ENCODE data around the gene IGF1R.

Gene IGF1R

DNA sequence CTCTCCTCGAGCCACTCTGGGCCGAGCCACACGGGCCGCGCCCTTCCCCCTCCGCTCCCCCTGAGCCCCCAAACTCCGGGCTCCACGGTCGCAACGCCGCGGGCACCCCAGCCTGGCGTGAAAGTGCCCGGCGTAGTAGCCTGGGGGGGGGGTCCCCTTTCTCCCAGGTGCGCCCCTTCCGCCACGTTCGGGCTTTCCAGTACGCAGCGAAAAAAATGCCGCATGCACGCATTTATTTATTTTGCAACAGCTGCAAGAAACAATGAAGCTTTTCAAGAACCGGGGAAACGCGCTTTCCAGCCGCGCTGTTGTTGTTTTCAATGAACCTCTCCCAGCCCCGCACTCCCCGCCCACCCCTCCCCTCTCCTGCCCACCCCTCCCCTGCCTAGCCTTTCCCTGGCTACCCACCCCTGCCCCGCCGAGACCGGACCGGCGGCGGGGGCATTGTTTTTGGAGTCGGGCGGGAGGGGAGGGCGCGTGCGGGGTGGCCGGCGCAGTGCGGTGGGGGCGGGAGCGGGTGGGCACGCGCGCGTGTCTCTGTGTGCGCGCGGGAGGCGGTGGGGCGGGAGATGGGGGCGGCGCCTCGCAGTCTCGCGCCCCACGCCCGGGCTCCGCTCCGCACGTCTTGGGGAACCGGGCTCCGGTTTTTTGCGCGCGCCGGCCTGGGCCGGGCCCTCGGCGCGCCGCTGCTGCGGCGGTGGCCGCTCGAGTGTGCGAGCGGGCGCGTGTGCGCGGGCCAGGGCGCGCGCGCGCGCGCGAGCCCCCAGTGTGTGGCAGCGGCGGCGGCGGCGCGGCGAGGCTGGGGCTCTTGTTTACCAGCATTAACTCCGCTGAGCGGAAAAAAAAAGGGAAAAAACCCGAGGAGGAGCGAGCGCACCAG, at the start of gene IGF1R:
TSS of gene IGF1R (plus strand) at position 766 of the 880 bp plus-strand sequence. CDS start 1,043 bp downstream, outside the sequence.
- peaks cover 4 to 33% (median 24%) of the 10 kb centered on the region in 5 donors for H3K27me3 ChIP-seq (ENCODE audit: control insufficient read depth in 5 of 5, insufficient read depth in 4 of 5, low read length in 5 of 5)

DNA sequence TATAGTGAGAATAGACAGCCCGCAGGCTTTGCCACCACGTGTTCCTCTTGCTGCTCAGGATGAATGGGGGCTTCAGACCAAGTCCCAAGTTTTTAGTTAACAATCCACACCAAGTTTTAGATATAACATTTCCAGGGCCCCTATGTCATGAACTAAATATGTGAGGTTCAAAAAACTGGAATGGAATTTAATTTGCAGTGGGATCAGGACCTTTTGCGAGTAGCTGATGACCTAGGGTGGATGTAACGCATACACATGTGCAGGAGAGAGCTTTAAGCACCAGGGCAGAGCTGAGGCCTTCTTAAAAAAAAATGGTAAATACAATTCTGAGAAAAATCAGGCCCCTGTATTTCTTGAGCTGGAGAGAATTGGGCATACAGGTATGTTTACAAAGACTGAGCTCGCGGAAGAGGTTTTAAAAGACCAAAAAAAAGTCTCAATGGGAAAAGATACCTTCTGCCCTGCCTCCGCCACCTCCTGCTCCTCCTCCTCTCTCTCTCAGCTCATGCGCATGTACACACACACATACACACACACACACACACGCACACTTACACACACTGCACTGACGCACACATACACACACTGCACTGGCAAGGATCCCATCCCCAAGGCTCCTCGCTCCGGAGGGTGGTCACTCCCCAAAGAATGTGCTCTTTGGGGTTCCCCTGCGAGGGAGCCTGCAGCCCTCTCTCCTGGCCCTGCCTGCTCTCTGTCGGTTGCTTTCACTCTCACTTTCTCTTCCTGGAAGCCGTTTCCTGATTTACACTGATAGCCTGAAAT, 48.2 kb upstream of the IGF1R start:
- no peaks in the 10 kb centered on the region for H3K36me3 ChIP-seq (ENCODE audit: control insufficient read depth in 5 of 5, insufficient read depth in 5 of 5, low read length in 5 of 5)
- H3K9me3 ChIP-seq (ENCODE audit: control insufficient read depth in 5 of 5, low read length in 5 of 5), result no peaks in the 10 kb centered on the region
- no peak overlapping the region for H3K27ac ChIP-seq (ENCODE audit: low read depth, low read length)
- peaks cover 4 to 11% (median 6%) of the 10 kb centered on the region in 5 donors for H3K27me3 ChIP-seq (ENCODE audit: control insufficient read depth in 5 of 5, insufficient read depth in 4 of 5, low read length in 5 of 5)
- peak overlapping the region; percentile 69 to 94 (median 81) for H3K4me3 ChIP-seq (ENCODE audit: low read depth in 1 of 5, low read length in 5 of 5)
- H3K4me1 ChIP-seq (ENCODE audit: control insufficient read depth in 5 of 5, insufficient read depth in 5 of 5, low read length in 5 of 5), result peaks cover 0 to 9% (median 7%) of the 10 kb centered on the region in 5 donors
- peak overlapping the region in 4 of 5 donors; percentile 29 to 71 (median 39) for H3K9ac ChIP-seq (ENCODE audit: low read length in 5 of 5)

More for the DNA sequence above, at the start of gene IGF1R:
- no peaks in the 10 kb centered on the region for H3K9me3 ChIP-seq (ENCODE audit: control insufficient read depth in 5 of 5, low read length in 5 of 5)
- H3K27ac ChIP-seq (ENCODE audit: low read depth, low read length), result no peak within 1 kb of the TSS
- no peaks in the 10 kb centered on the region for H3K36me3 ChIP-seq (ENCODE audit: control insufficient read depth in 5 of 5, insufficient read depth in 5 of 5, low read length in 5 of 5)
- peak within 1 kb of the TSS; percentile 68 to 80 (median 76) for H3K4me3 ChIP-seq (ENCODE audit: low read depth in 1 of 5, low read length in 5 of 5)
- H3K4me1 ChIP-seq (ENCODE audit: control insufficient read depth in 5 of 5, insufficient read depth in 5 of 5, low read length in 5 of 5), result peaks cover 0 to 32% (median 28%) of the 10 kb centered on the region in 5 donors
- H3K9ac ChIP-seq (ENCODE audit: low read length in 5 of 5), result peak within 1 kb of the TSS in 4 of 5 donors; percentile 40 to 77 (median 52)

DNA sequence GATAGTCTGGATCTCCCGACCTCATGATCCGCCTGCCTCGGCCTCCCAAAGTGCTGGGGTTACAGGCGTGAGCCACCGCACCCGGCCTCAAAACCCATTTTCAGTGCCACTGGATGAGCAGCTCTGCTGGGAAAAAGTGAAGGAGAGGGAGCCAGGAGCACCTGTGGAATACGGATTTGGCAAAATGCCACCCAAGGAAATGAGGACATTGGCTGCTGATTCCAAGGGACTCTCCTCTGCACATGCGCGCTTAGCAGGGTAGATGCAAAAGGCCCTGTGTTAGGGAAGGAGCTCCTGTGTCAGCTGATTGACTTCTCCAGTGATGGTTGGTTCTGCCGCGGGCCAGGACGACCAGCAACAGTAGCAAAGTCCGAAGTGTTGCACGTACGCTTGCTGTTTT, 43.4 kb upstream of the IGF1R start:
- no peaks in the 10 kb centered on the region for H3K9me3 ChIP-seq (ENCODE audit: control insufficient read depth in 5 of 5, low read length in 5 of 5)

DNA sequence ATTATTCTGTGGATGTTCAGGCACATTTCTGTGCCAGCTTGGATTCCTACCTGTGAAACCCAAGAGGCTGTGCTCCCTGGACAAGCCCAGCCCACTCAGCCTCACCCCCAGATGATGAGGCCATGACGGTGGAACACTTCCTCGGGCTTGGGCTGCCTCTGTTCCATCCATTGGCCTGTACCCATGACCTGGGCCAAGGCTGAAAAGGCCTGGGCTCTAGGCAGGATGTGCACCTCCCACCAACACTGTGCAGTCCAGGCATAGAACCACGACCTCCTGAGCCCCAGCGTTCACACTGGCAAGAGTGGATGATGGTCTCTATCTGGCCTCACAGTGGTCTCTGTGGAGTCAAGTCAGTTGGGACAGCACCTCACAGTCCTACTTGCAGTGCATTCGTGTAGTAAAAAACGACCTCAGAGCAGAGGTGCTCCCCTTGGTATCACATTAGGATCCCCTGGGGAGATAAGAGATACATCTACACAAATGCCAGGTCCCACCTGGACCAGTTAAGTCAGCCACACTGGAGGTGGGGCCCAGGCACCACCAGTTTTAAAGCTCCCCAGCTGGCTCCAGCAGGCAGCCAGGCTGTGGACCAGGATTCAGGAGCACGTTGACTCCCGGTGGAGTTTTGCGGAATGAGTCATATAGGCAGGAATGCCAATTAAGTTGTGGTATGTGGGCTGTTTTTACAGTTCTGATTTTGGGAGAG, 39.0 kb upstream of the IGF1R start:
- no peak overlapping the region for H3K9ac ChIP-seq (ENCODE audit: low read length in 5 of 5)
- no peaks in the 10 kb centered on the region for H3K36me3 ChIP-seq (ENCODE audit: control insufficient read depth in 5 of 5, insufficient read depth in 5 of 5, low read length in 5 of 5)
- no peaks in the 10 kb centered on the region for H3K9me3 ChIP-seq (ENCODE audit: control insufficient read depth in 5 of 5, low read length in 5 of 5)
- H3K4me3 ChIP-seq (ENCODE audit: low read depth in 1 of 5, low read length in 5 of 5), result no peak overlapping the region
- H3K27ac ChIP-seq (ENCODE audit: low read depth, low read length), result no peak overlapping the region
- no peaks in the 10 kb centered on the region for H3K4me1 ChIP-seq (ENCODE audit: control insufficient read depth in 5 of 5, insufficient read depth in 5 of 5, low read length in 5 of 5)
- H3K27me3 ChIP-seq (ENCODE audit: control insufficient read depth in 5 of 5, insufficient read depth in 4 of 5, low read length in 5 of 5), result peaks cover 0 to 5% (median 3%) of the 10 kb centered on the region in 5 donors

More for the DNA sequence above, 43.4 kb upstream of the IGF1R start:
- peaks cover 0 to 5% (median 3%) of the 10 kb centered on the region in 5 donors for H3K27me3 ChIP-seq (ENCODE audit: control insufficient read depth in 5 of 5, insufficient read depth in 4 of 5, low read length in 5 of 5)
- H3K27ac ChIP-seq (ENCODE audit: low read depth, low read length), result no peak overlapping the region
- H3K4me3 ChIP-seq (ENCODE audit: low read depth in 1 of 5, low read length in 5 of 5), result no peak overlapping the region
- no peaks in the 10 kb centered on the region for H3K36me3 ChIP-seq (ENCODE audit: control insufficient read depth in 5 of 5, insufficient read depth in 5 of 5, low read length in 5 of 5)
- H3K9ac ChIP-seq (ENCODE audit: low read length in 5 of 5), result no peak overlapping the region
- H3K4me1 ChIP-seq (ENCODE audit: control insufficient read depth in 5 of 5, insufficient read depth in 5 of 5, low read length in 5 of 5), result peaks cover 0 to 8% (median 6%) of the 10 kb centered on the region in 5 donors

DNA sequence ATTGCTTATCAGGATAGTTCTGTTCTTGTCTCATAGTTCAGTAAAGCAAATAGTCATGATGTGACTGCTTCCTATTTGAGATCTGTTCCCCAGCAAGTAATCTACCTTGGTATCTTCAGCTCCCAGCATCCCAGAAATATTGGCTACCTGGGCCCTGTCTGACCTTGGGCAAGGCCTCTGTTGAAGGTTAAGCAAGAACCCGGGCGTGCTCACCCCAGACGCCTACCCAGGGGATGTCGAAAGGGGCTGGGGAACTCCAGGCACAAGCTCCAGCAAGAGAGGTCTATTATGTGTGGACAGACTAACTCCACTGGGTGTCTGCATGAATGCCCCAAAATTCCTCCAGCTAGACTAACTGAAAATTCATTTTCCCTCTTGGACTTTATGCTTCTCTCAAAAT, 37.3 kb upstream of the IGF1R start:
- Histone ChIP-seq H3K27ac (ENCODE audit: low read depth, low read length) (no peak overlapping the region), H3K4me1 (ENCODE audit: control insufficient read depth in 5 of 5, insufficient read depth in 5 of 5, low read length in 5 of 5) (no peaks in the 10 kb centered on the region)

DNA sequence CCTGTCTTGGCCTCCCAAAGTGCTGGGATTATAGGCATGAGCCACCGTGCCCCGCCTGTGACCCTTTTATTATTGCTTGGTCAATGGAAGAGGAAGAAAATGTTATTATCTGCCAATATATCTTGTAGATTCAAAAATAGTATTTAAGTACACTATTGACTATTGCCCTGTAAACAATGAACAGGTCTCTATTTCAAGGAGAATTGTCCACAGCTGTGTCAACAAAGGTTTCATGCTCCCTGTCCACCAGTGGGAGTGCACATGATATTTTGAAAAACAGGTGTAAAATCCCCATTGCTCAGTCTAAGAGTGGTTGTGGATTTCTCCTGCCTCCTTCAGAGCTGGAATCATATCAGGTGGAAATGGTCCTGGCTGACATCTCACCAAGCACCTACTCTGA, 36.5 kb upstream of the IGF1R start:
- Histone ChIP-seq H3K9ac (ENCODE audit: low read length in 5 of 5) (no peak overlapping the region), H3K36me3 (ENCODE audit: control insufficient read depth in 5 of 5, insufficient read depth in 5 of 5, low read length in 5 of 5) (no peaks in the 10 kb centered on the region), H3K4me3 (ENCODE audit: low read depth in 1 of 5, low read length in 5 of 5) (no peak overlapping the region), H3K27me3 (ENCODE audit: control insufficient read depth in 5 of 5, insufficient read depth in 4 of 5, low read length in 5 of 5) (peaks cover 0 to 13% (median 5%) of the 10 kb centered on the region in 5 donors), H3K4me1 (ENCODE audit: control insufficient read depth in 5 of 5, insufficient read depth in 5 of 5, low read length in 5 of 5) (no peaks in the 10 kb centered on the region), H3K9me3 (ENCODE audit: control insufficient read depth in 5 of 5, low read length in 5 of 5) (no peaks in the 10 kb centered on the region), H3K27ac (ENCODE audit: low read depth, low read length) (no peak overlapping the region)

More for the DNA sequence above, 37.3 kb upstream of the IGF1R start:
- H3K36me3 ChIP-seq (ENCODE audit: control insufficient read depth in 5 of 5, insufficient read depth in 5 of 5, low read length in 5 of 5), result no peaks in the 10 kb centered on the region
- H3K9ac ChIP-seq (ENCODE audit: low read length in 5 of 5), result no peak overlapping the region
- no peak overlapping the region for H3K4me3 ChIP-seq (ENCODE audit: low read depth in 1 of 5, low read length in 5 of 5)
- H3K27me3 ChIP-seq (ENCODE audit: control insufficient read depth in 5 of 5, insufficient read depth in 4 of 5, low read length in 5 of 5), result peaks cover 0 to 5% (median 3%) of the 10 kb centered on the region in 5 donors
- H3K9me3 ChIP-seq (ENCODE audit: control insufficient read depth in 5 of 5, low read length in 5 of 5), result no peaks in the 10 kb centered on the region

DNA sequence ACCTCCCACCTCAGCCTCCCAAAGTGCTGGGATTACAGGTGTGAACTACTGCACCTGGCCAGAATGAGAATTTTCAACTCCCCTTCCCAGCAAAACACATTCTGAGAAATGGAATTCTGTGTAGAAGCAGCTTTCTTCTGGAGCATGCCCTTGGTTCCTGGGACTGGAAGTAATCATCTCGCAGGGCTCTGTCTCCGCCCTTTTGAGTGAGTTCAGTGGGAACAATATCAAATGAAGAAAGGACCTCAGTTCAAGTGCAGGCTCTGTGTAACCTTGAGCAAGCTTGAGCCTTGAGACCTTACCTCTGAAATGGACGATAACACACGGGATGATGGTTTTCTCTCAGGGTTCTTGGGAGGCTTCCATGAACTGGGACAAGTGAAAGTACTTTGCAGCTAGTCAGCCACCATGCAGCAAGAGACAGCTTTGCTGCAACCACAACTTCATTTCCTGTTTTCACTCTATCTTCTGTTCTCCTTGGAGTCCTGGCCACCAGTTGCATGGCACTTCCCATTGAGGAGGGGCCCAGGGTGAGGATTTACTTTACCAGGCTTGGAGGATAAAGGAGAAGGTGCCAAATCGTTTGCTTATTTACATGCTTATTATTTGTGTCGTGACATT, 35.7 kb upstream of the IGF1R start:
- peaks cover 0 to 15% (median 5%) of the 10 kb centered on the region in 5 donors for H3K27me3 ChIP-seq (ENCODE audit: control insufficient read depth in 5 of 5, insufficient read depth in 4 of 5, low read length in 5 of 5)
- H3K9me3 ChIP-seq (ENCODE audit: control insufficient read depth in 5 of 5, low read length in 5 of 5), result no peaks in the 10 kb centered on the region
- no peaks in the 10 kb centered on the region for H3K36me3 ChIP-seq (ENCODE audit: control insufficient read depth in 5 of 5, insufficient read depth in 5 of 5, low read length in 5 of 5)
- no peak overlapping the region for H3K27ac ChIP-seq (ENCODE audit: low read depth, low read length)
- H3K9ac ChIP-seq (ENCODE audit: low read length in 5 of 5), result no peak overlapping the region
- no peaks in the 10 kb centered on the region for H3K4me1 ChIP-seq (ENCODE audit: control insufficient read depth in 5 of 5, insufficient read depth in 5 of 5, low read length in 5 of 5)
- no peak overlapping the region for H3K4me3 ChIP-seq (ENCODE audit: low read depth in 1 of 5, low read length in 5 of 5)

DNA sequence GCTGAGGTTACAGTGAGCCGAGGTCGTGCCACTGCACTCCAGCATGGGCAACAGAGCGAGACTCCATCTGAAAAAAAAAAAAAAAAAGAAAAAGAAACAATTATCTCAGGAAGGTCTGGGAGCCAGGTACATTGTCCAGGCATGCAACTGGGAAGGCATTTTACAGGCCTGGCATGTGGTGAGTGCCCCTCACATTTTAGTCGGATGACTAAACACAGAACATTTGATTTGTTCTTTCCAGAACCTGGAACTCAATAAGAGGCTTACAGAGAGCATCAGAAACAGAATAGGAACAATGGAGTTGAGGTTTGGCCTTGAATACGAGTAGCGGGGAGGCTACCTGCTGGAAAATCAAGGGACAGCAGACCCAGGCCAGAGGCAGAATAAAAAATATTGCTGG, 33.7 kb upstream of the IGF1R start:
- H3K4me1 ChIP-seq (ENCODE audit: control insufficient read depth in 5 of 5, insufficient read depth in 5 of 5, low read length in 5 of 5), result no peaks in the 10 kb centered on the region
- no peak overlapping the region for H3K27ac ChIP-seq (ENCODE audit: low read depth, low read length)
- H3K36me3 ChIP-seq (ENCODE audit: control insufficient read depth in 5 of 5, insufficient read depth in 5 of 5, low read length in 5 of 5), result no peaks in the 10 kb centered on the region
- H3K9ac ChIP-seq (ENCODE audit: low read length in 5 of 5), result no peak overlapping the region
- no peaks in the 10 kb centered on the region for H3K9me3 ChIP-seq (ENCODE audit: control insufficient read depth in 5 of 5, low read length in 5 of 5)
- no peak overlapping the region for H3K4me3 ChIP-seq (ENCODE audit: low read depth in 1 of 5, low read length in 5 of 5)
- peaks cover 0 to 13% (median 2%) of the 10 kb centered on the region in 5 donors for H3K27me3 ChIP-seq (ENCODE audit: control insufficient read depth in 5 of 5, insufficient read depth in 4 of 5, low read length in 5 of 5)

DNA sequence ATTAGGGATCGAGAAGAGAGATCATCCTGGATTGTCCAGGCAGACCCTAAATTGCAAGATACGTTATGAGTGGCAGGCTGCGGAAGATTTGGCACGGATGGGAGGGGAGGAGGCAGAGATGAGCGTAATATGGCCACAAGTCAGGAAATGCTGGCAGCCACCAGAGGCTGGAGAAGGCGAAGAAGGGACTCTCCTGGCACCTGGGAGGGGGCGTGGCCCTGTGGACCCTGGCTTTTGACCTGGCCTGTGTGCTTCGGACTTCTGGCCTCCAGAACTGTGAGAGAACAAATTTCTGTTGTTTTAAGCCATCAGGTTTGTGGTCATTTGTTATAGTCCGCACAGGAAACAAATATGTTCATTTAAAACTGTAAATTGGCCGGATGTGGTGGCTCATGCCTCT, 31.9 kb upstream of the IGF1R start:
- H3K27ac ChIP-seq (ENCODE audit: low read depth, low read length), result no peak overlapping the region
- no peaks in the 10 kb centered on the region for H3K9me3 ChIP-seq (ENCODE audit: control insufficient read depth in 5 of 5, low read length in 5 of 5)
- H3K27me3 ChIP-seq (ENCODE audit: control insufficient read depth in 5 of 5, insufficient read depth in 4 of 5, low read length in 5 of 5), result peaks cover 0 to 21% (median 9%) of the 10 kb centered on the region in 5 donors
- H3K36me3 ChIP-seq (ENCODE audit: control insufficient read depth in 5 of 5, insufficient read depth in 5 of 5, low read length in 5 of 5), result no peaks in the 10 kb centered on the region
- no peaks in the 10 kb centered on the region for H3K4me1 ChIP-seq (ENCODE audit: control insufficient read depth in 5 of 5, insufficient read depth in 5 of 5, low read length in 5 of 5)
- H3K4me3 ChIP-seq (ENCODE audit: low read depth in 1 of 5, low read length in 5 of 5), result no peak overlapping the region
- no peak overlapping the region for H3K9ac ChIP-seq (ENCODE audit: low read length in 5 of 5)
